Suprapubic skin (tissue), 4 donors: ENCODE data around the gene UTP25.

Source experiments
- CTCF ChIP-seq, 2 donors: fragments of 200-600 bp in 1 of 2; fragments of 450-650 bp in 1 of 2; sonication (generic) in 1 of 2; IDR thresholded peaks; one replicate each; pipeline ENCODE4 v1.5.1; 2016 to 2019; ENCODE audit warnings: antibody characterized with exemption in 2 of 2, mild to moderate bottlenecking in 1 of 2, moderate library complexity in 1 of 2
- EP300 ChIP-seq: sonication (generic); formaldehyde crosslinking; IDR thresholded peaks from one replicate; pipeline ENCODE4 v1.6.1; 2017; ENCODE audit warnings: antibody characterized with exemption
- POLR2AphosphoS5 ChIP-seq, 3 donors: sonication (generic); formaldehyde crosslinking; IDR thresholded peaks; one replicate each; pipeline ENCODE4 v1.6.1; 2017; ENCODE audit warnings: antibody characterized with exemption in 3 of 3

GRCh38 chr1:209780268-209780667 lies 47.5 kb upstream of the UTP25 start:
- no peak for TF ChIP-seq CTCF (IDR thresholded peaks at IDR 0.05)
- no peak for TF ChIP-seq EP300
- no peak for TF ChIP-seq POLR2AphosphoS5 (IDR thresholded peaks at IDR 0.05)
